Suprapubic skin (tissue), 3 donors: Measurements from ENCODE around the gene ZNF830.

Experiments
- CTCF ChIP-seq, 2 donors: fragments of 200-600 bp in 1 of 2; fragments of 450-650 bp in 1 of 2; sonication (generic) in 1 of 2; IDR thresholded peaks; one replicate each; pipeline ENCODE4 v1.5.1; 2016 to 2019; ENCODE audit warnings: antibody characterized with exemption in 2 of 2, mild to moderate bottlenecking in 1 of 2, moderate library complexity in 1 of 2
- POLR2AphosphoS5 ChIP-seq, 3 donors: sonication (generic); formaldehyde crosslinking; IDR thresholded peaks; one replicate each; pipeline ENCODE4 v1.6.1; 2017; ENCODE audit warnings: antibody characterized with exemption in 3 of 3

- TF ChIP-seq CTCF (IDR thresholded peaks at IDR 0.05) (no peak), POLR2AphosphoS5 (IDR thresholded peaks at IDR 0.05) (peak in 1 of 3 donors; percentile 3)
Observed at GRCh38 chr17:35002876-35003551, 41.7 kb downstream of the ZNF830 start.
